Endothelial cell of umbilical vein (primary cell): ENCODE measurements around the gene TMC2. TPM values are rescaled to one million over a fixed set of nuclear protein-coding genes. Genes with fewer than 3 reads are reported as not detected.

Experiments used
- BruUV-seq: library from RNA; stranded (reverse); fragments of 400-500 nt; replicated peaks from 2 replicates; lab custom pipeline; 2021; lab: Mats Ljungman, UMichigan
- CTCF ChIA-PET: fragments of 300-600, 350-600 bp; sonication (Branson Sonifier 250); formaldehyde crosslinking; loops from one replicate; lab custom pipeline; 2021; ENCODE audit warnings: antibody characterized with exemption, inconsistent platforms; lab: Charles Lee
- POLR2A ChIA-PET: fragments of 300-600, 350-600 bp; sonication (Branson Sonifier 250); formaldehyde crosslinking; loops from one replicate; lab custom pipeline; 2021; ENCODE audit warnings: antibody characterized with exemption, inconsistent platforms; lab: Charles Lee
- DNase-seq: peaks from one replicate; pipeline ENCODE4 v3.0.0-alpha.2; 2011; ENCODE audit warnings: low read depth, low spot score
- FAIRE-seq: peaks from 2 replicates; lab custom pipeline; 2011; peaks lifted over from hg19 to GRCh38; lab: Jason Lieb, UNC
- H2AFZ ChIP-seq: 2 replicates; pipeline ENCODE4 v1.6.0; 2012; ENCODE audit warnings: low read depth, low read length, control low read depth, inconsistent platforms
- H3K27ac ChIP-seq: 2 replicates; pipeline ENCODE4 v1.5.1; 2011; ENCODE audit warnings: low read depth, mild to moderate bottlenecking, control low read depth, low read length, moderate library complexity; ENCODE audit not compliant: insufficient read depth
- H3K27me3 ChIP-seq, 2 experiments: 2 replicates each; pipeline versions ENCODE4 v1.6.0 to v1.6.1; 2011; ENCODE audit warnings: low read length in 2 of 2, mixed read lengths in 1 of 2; ENCODE audit not compliant: control insufficient read depth in 2 of 2, insufficient read depth in 2 of 2
- H3K36me3 ChIP-seq, 2 experiments: 2 replicates in 1 of 2; 3 replicates in 1 of 2; pipeline ENCODE4 v1.5.1; 2011; ENCODE audit warnings: low read length in 2 of 2, mild to moderate bottlenecking in 1 of 2, moderate library complexity in 1 of 2; ENCODE audit not compliant: control insufficient read depth in 2 of 2, insufficient read depth in 2 of 2; ENCODE audit errors: extremely low read depth in 1 of 2
- H3K4me1 ChIP-seq: 3 replicates; pipeline ENCODE4 v1.5.1; 2011; ENCODE audit warnings: mild to moderate bottlenecking, low read length; ENCODE audit not compliant: control insufficient read depth, insufficient read depth; ENCODE audit errors: extremely low read depth
- H3K4me2 ChIP-seq: 2 replicates; pipeline ENCODE4 v1.6.1; 2011; ENCODE audit warnings: low read length, control low read depth, mixed read lengths; ENCODE audit not compliant: insufficient read depth
- H3K4me3 ChIP-seq, 3 experiments: fragments of 200-600 bp in 1 of 3; sonication (generic), shearing (Covaris generic) in 1 of 3; replicated peaks in 1 of 3; 2 replicates each; pipeline ENCODE4 v1.5.1; 2011 to 2016; ENCODE audit warnings: control low read depth in 3 of 3, low read length in 3 of 3, mild to moderate bottlenecking in 2 of 3, inconsistent platforms in 1 of 3, low read depth in 1 of 3, moderate library complexity in 1 of 3; ENCODE audit not compliant: insufficient read depth in 1 of 3
- H3K79me2 ChIP-seq: 2 replicates; pipeline ENCODE4 v1.6.0; 2012; ENCODE audit warnings: low read length, inconsistent platforms; ENCODE audit not compliant: control insufficient read depth, insufficient read depth
- H3K9ac ChIP-seq: replicated peaks from 2 replicates; pipeline ENCODE3; 2011; ENCODE audit warnings: low read length, control low read depth; ENCODE audit not compliant: insufficient read depth; ENCODE audit errors: extremely low read depth
- H3K9me1 ChIP-seq: replicated peaks from 3 replicates; pipeline ENCODE4 v1.6.0; 2011; ENCODE audit warnings: mild to moderate bottlenecking, low read length; ENCODE audit not compliant: control insufficient read depth, insufficient read depth; ENCODE audit errors: extremely low read depth
- H3K9me3 ChIP-seq: replicated peaks from 2 replicates; pipeline ENCODE4 v1.5.1; 2012; ENCODE audit warnings: low read length, inconsistent platforms; ENCODE audit not compliant: control insufficient read depth, insufficient read depth
- H4K20me1 ChIP-seq: replicated peaks from 2 replicates; pipeline ENCODE3; 2011; ENCODE audit warnings: mild to moderate bottlenecking, low read length; ENCODE audit not compliant: control insufficient read depth, insufficient read depth; ENCODE audit errors: extremely low read depth
- EZH2 ChIP-seq: IDR thresholded peaks from 2 replicates; pipeline ENCODE4 v1.6.1; 2012; ENCODE audit warnings: borderline replicate concordance, low read depth, mild to moderate bottlenecking, moderate library complexity, low read length, inconsistent platforms; ENCODE audit not compliant: severe bottlenecking
- FOS ChIP-seq: IDR thresholded peaks from 2 replicates; pipeline ENCODE4 v1.6.1; 2011; ENCODE audit warnings: mild to moderate bottlenecking, low read length, moderate library complexity, borderline replicate concordance; ENCODE audit not compliant: insufficient read depth
- GATA2 ChIP-seq: IDR thresholded peaks from 2 replicates; pipeline ENCODE4 v1.7.0; 2011; ENCODE audit warnings: low read depth, mild to moderate bottlenecking, moderate library complexity, mixed read lengths, low read length; ENCODE audit not compliant: insufficient read length, insufficient read depth
- JUN ChIP-seq: IDR thresholded peaks from 2 replicates; pipeline ENCODE4 v1.6.1; 2011; ENCODE audit warnings: borderline replicate concordance, low read depth; ENCODE audit not compliant: insufficient read length, insufficient read depth
- MYC ChIP-seq: IDR thresholded peaks from one replicate; pipeline ENCODE4 v1.6.1; 2011; ENCODE audit warnings: mild to moderate bottlenecking, low read depth, low read length
- POLR2A ChIP-seq: IDR thresholded peaks from 2 replicates; pipeline ENCODE4 v1.6.1; 2012; ENCODE audit warnings: low read depth, mild to moderate bottlenecking, control low read depth, low read length
- POLR2AphosphoS5 ChIP-seq: IDR thresholded peaks from 2 replicates; pipeline ENCODE4 v1.6.1; 2012; ENCODE audit warnings: low read depth, mild to moderate bottlenecking, control low read depth, low read length, moderate library complexity; ENCODE audit not compliant: insufficient read depth
- dilution Hi-C: fragments of 300-500 bp; cut with MboI; formaldehyde crosslinking; loops from one replicate; pipeline ENCODE4 v1.15.0; 2019; ENCODE audit warnings: low sequenced_read_pairs; ENCODE audit not compliant: extremely low pct_ligation_motif_present
- intact Hi-C: fragments of 100-400 bp; cut with micrococcal nuclease; formaldehyde crosslinking; loops from one replicate; pipeline ENCODE4 v1.10.0; 2022
- polyA plus RNA-seq, 4 experiments: library from polyadenylated mRNA; depleted of rRNA in 3 of 4; stranded (reverse) in 3 of 4; unstranded in 1 of 4; fragments of >200 nt; gene quantifications; 2 replicates each; pipeline versions ENCODE4 v1.2.1 to v1.2.3, GENCODE V29; 2011 to 2012; ENCODE audit warnings: missing spikeins in 1 of 4
- total RNA-seq: library from RNA; stranded (reverse); gene quantifications from 2 replicates; pipeline ENCODE4 v1.2.3, GENCODE V29; 2021
- TF ChIP-seq, protein P1 (sequence below): IDR thresholded peaks from 2 replicates; pipeline ENCODE4 v1.6.1; 2011; ENCODE audit not compliant: insufficient read depth, insufficient read length
- TF ChIP-seq, protein P2 (sequence below), 2 donors: IDR thresholded peaks; 1 replicate in 1 of 2; 2 replicates in 1 of 2; pipeline ENCODE4 v1.5.1; 2011; ENCODE audit warnings: low read length in 2 of 2, mild to moderate bottlenecking in 2 of 2, moderate library complexity in 2 of 2, control low read depth in 1 of 2, inconsistent platforms in 1 of 2, low read depth in 1 of 2; ENCODE audit not compliant: insufficient read depth in 1 of 2; ENCODE audit errors: extremely low read depth in 1 of 2

The TMC2 gene
- total and polyA plus RNA-seq, 2 donors (not counting 3 experiments of a cell fraction or from before 2014, with no cell fraction given), result not detected

DNA sequence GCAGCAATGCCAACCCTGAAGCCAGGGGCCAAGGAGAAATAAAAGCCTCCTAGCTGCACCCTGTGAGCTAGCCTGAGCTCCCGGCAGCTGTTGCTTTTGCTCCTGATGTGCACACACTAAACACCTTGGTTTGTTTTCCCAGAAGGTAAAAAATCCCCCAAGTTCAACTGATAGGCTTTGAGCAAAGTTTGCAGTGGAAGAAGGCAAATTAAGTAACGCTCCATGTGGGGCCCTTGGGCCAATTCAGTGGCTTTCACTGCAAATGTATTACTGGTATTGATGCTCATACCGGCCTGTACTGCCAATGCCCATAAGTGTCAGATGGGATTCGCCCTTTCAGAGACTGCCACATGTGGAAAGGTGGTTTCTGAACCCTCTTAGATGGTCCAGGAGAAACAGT, 137.1 kb downstream of the TMC2 start:
- BruUV-seq, result no TSS peak
- POLR2A ChIA-PET, result no interaction called here

More for the DNA sequence above, 137.1 kb downstream of the TMC2 start:
- Histone ChIP-seq H3K9me1 (no peaks in the 10 kb centered on the region), H3K27me3 (peaks cover 12 to 14% of the 10 kb centered on the region in 2 experiments), H3K4me1 (no peaks in the 10 kb centered on the region), H2AFZ (no peak overlapping the region), H3K36me3 (no peaks in the 10 kb centered on the region), H3K79me2 (no peaks in the 10 kb centered on the region), H3K4me2 (no peak overlapping the region), H3K4me3 (no peak overlapping the region), H3K9ac (no peak overlapping the region), H3K9me3 (no peaks in the 10 kb centered on the region), H3K27ac (no peak overlapping the region), H4K20me1 (no peaks in the 10 kb centered on the region)
- intact Hi-C loops (no loop called here), dilution Hi-C loops (no loop called here)
- no peak for DNase-seq
- TF ChIP-seq GATA2, result no peak
- TF ChIP-seq POLR2A, result no peak
- TF ChIP-seq EZH2, result no peak
- no peak for TF ChIP-seq MYC
- TF ChIP-seq, protein P1, sequence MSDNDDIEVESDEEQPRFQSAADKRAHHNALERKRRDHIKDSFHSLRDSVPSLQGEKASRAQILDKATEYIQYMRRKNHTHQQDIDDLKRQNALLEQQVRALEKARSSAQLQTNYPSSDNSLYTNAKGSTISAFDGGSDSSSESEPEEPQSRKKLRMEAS, result no peak
- no peak for TF ChIP-seq JUN
- TF ChIP-seq FOS, result no peak
- TF ChIP-seq, protein P2, sequence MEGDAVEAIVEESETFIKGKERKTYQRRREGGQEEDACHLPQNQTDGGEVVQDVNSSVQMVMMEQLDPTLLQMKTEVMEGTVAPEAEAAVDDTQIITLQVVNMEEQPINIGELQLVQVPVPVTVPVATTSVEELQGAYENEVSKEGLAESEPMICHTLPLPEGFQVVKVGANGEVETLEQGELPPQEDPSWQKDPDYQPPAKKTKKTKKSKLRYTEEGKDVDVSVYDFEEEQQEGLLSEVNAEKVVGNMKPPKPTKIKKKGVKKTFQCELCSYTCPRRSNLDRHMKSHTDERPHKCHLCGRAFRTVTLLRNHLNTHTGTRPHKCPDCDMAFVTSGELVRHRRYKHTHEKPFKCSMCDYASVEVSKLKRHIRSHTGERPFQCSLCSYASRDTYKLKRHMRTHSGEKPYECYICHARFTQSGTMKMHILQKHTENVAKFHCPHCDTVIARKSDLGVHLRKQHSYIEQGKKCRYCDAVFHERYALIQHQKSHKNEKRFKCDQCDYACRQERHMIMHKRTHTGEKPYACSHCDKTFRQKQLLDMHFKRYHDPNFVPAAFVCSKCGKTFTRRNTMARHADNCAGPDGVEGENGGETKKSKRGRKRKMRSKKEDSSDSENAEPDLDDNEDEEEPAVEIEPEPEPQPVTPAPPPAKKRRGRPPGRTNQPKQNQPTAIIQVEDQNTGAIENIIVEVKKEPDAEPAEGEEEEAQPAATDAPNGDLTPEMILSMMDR (IDR thresholded peaks at IDR 0.05; ENCODE audit: extremely low read depth in 1 of 2, insufficient read depth in 1 of 2, low read depth in 1 of 2, low read length in 2 of 2), result no peak
- TF ChIP-seq POLR2AphosphoS5, result no peak
- FAIRE-seq, result no peak
- CTCF ChIA-PET, result interaction anchor here (0.8 to 1.9 kb wide), 6 partner anchors 9 to 501 kb away, joined by 3 to 14 read pairs (median 4); partner anchors contain the start of genes EBF4 and IDH3B
